Natural killer cell (primary cell): ENCODE results near the gene TBC1D2B. TPM values are rescaled to one million over a fixed set of nuclear protein-coding genes. Genes with fewer than 3 reads are reported as not detected.
"Not testable (repeated sequence)": the region's sequence is repeated elsewhere in the genome, so short reads cannot be mapped to it uniquely, and the experiment has no call there.

ENCODE experiments used
- ATAC-seq, 3 donors: fragments of 150-1000 bp in 2 of 3; fragments of 200-7000 bp in 1 of 3; cut with Tn5 transposase; 1 replicate in 1 of 3; 2 replicates in 2 of 3; pipeline ENCODE4 v1.10.0; 2021; ENCODE audit warnings: mild to moderate bottlenecking in 2 of 3, moderate library complexity in 2 of 3
- DNase-seq, 2 donors: peaks; one replicate each; pipeline versions ENCODE4 v3.0.0 to v3.0.0-alpha.2; 2013 to 2021; ENCODE audit warnings: mixed read lengths in 1 of 2
- H3K27ac ChIP-seq: one replicate; pipeline ENCODE4 v1.5.1; 2013; ENCODE audit warnings: mild to moderate bottlenecking, low read length
- H3K27me3 ChIP-seq: one replicate; pipeline ENCODE4 v1.6.1; 2013; ENCODE audit warnings: low read length; ENCODE audit not compliant: control insufficient read depth, insufficient read depth
- H3K36me3 ChIP-seq: one replicate; pipeline ENCODE4 v1.6.1; 2013; ENCODE audit warnings: low read length; ENCODE audit not compliant: control insufficient read depth, insufficient read depth
- H3K4me1 ChIP-seq: one replicate; pipeline ENCODE4 v1.6.1; 2013; ENCODE audit warnings: low read length; ENCODE audit not compliant: control insufficient read depth, insufficient read depth
- H3K4me3 ChIP-seq: one replicate; pipeline ENCODE4 v1.5.1; 2013; ENCODE audit warnings: low read length
- H3K9me3 ChIP-seq: one replicate; pipeline ENCODE4 v1.6.1; 2013; ENCODE audit warnings: low read length; ENCODE audit not compliant: control insufficient read depth, insufficient read depth
- H3K27ac Mint-ChIP-seq, 2 donors: one replicate each; pipeline ENCODE4 v1.8.0; 2022; ENCODE audit warnings: mild to moderate bottlenecking in 2 of 2, mixed read lengths in 2 of 2, moderate library complexity in 1 of 2
- H3K27me3 Mint-ChIP-seq, 2 donors: one replicate each; pipeline ENCODE4 v1.8.0; 2022; ENCODE audit warnings: low read depth in 2 of 2, mixed read lengths in 2 of 2
- H3K36me3 Mint-ChIP-seq: one replicate; pipeline ENCODE4 v1.8.0; 2022; ENCODE audit warnings: mixed read lengths
- H3K4me1 Mint-ChIP-seq, 2 donors: one replicate each; pipeline ENCODE4 v1.8.0; 2022; ENCODE audit warnings: mixed read lengths in 2 of 2
- H3K4me3 Mint-ChIP-seq: one replicate; pipeline ENCODE4 v1.8.0; 2022; ENCODE audit warnings: mild to moderate bottlenecking, moderate library complexity, mixed read lengths
- H3K9me3 Mint-ChIP-seq, 2 donors: one replicate each; pipeline ENCODE4 v1.8.0; 2022; ENCODE audit warnings: mixed read lengths in 2 of 2
- WGBS: methylation state at CpG from one replicate; pipeline ENCODE4 v1.1.7; 2013; ENCODE audit warnings: missing lambda C conversion rate; ENCODE audit not compliant: insufficient coverage; 5-methylcytosine and 5-hydroxymethylcytosine counted together
- intact Hi-C: fragments of 100-400 bp; cut with micrococcal nuclease; formaldehyde crosslinking; loops from one replicate; pipeline ENCODE4 v1.14.2; 2022
- total RNA-seq, 4 donors: library from RNA; stranded (reverse); fragments of 120-200 nt in 1 of 4; gene quantifications; one replicate each; pipeline versions ENCODE4 v1.2.3 to v1.2.4, GENCODE V29; 2013 to 2022
- TF ChIP-seq, protein P1 (sequence below): fragments of 200-600 bp; IDR thresholded peaks from one replicate; pipeline ENCODE4 v1.8.0; 2022; ENCODE audit warnings: antibody characterized with exemption

The TBC1D2B gene
- total RNA-seq, 3 donors from 2014 or later (not counting 1 experiment from before 2014, with no cell fraction given): 54.0 to 83.5 (median 56.7) TPM

DNA sequence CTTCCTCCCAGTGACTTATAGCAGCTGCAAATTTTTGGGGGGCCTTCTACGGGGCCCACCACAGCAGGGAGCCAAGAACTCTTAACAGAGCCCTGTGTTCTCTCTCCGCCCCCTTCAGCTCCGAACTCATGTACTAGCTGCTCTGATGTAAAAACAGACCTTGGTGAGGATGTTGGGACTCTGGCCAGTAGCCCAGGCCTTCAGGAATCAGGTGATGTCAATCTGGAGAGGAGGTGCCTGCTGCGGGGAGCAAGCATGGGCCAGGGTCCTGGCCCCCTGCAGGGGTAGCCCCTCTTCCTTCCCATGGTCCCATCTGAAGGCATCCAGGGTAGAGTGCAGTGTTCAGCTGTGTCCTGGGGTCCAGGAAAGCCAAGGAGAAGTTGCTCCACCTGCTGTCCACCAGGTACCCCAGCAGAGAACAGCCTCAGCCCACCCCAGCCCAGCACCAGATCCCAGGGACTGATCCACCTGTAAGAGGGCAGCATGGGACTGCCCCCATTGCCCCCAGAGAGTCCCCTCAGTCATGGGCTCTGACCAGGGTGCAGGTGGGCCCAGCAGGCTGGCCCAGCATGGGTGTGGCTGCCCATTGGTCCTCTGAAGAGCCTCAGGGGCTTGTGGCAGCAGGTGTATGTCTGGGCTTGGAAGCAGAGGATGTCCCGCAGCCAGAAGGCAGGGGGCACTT lies 126.3 kb downstream of the TBC1D2B start:
- H3K27ac ChIP-seq, H3K36me3 ChIP-seq, H3K4me3 Mint-ChIP-seq, intact Hi-C loops, DNase-seq, H3K36me3 Mint-ChIP-seq, ATAC-seq, H3K27me3 Mint-ChIP-seq, H3K9me3 Mint-ChIP-seq, H3K27ac Mint-ChIP-seq, H3K4me1 ChIP-seq, H3K9me3 ChIP-seq, H3K27me3 ChIP-seq, H3K4me3 ChIP-seq: not testable (repeated sequence)
- peaks cover 10 to 12% of the 10 kb centered on the region in 2 donors for H3K4me1 Mint-ChIP-seq
- 82% methylated on average over 2 of the region's 5 CpGs for WGBS

DNA sequence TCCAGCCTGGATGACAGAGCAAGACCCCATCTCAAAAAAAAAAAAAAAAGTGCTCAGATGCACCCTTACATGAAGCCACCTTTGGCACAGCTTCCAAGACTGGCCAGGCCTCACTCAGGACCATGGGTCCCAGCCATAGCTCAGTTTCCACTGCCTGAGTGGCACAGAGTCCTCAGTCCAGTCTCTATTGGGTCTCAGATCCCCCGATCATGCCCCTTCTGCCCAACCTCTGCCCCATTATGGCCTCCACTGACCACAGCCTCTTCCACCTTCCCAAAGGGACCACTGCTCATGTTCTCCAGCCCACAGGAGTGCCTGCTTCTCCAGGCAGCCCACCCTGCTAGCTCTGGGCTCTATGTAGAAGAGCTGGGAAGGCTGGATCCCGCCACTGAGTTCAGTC lies 127.0 kb downstream of the TBC1D2B start:
- H3K4me3 ChIP-seq, intact Hi-C loops, DNase-seq, H3K36me3 ChIP-seq, H3K27ac ChIP-seq, H3K4me3 Mint-ChIP-seq, H3K9me3 Mint-ChIP-seq, ATAC-seq, H3K36me3 Mint-ChIP-seq, H3K4me1 ChIP-seq, H3K9me3 ChIP-seq, H3K27ac Mint-ChIP-seq, H3K27me3 ChIP-seq, H3K27me3 Mint-ChIP-seq: not testable (repeated sequence)
- WGBS: 100% methylated on average over 1 of the region's 2 CpGs
- H3K4me1 Mint-ChIP-seq: peaks cover 10 to 12% of the 10 kb centered on the region in 2 donors

DNA sequence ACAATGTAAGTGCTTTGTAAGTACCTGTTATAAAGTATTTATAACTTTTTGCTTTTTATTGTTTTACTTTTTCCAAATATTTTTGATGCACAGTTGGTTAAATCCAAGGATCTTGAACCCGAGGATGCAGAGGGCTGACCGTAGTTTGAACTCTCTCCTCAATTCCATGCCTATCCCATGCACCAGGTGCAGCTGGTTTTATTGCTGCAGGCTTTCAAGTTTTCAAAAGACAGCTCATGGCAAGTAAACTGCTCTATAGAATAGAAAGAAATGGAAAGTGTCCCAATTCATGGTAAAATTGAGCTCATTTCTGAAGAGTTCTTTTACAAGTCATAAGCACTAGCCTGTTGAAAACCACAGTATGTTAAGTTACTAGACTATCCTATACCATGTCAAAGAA lies 131.9 kb downstream of the TBC1D2B start:
- no peaks in the 10 kb centered on the region for H3K9me3 ChIP-seq
- WGBS: 92% methylated on average over 2 of the region's 2 CpGs
- peaks cover 10% of the 10 kb centered on the region for H3K4me1 ChIP-seq
- Mint-ChIP-seq H3K27ac (no peak overlapping the region), H3K9me3 (no peaks in the 10 kb centered on the region), H3K4me1 (peaks cover 8 to 10% of the 10 kb centered on the region in 2 donors), H3K27me3 (peaks cover 0 to 10% of the 10 kb centered on the region in 2 donors), H3K36me3 (no peaks in the 10 kb centered on the region), H3K4me3 (peak overlapping the region; percentile 9)
- intact Hi-C loops: no loop called here
- no peak for ATAC-seq
- H3K27ac ChIP-seq: no peak overlapping the region
- no peak overlapping the region for H3K4me3 ChIP-seq
- no peaks in the 10 kb centered on the region for H3K36me3 ChIP-seq
- no peak for DNase-seq
- TF ChIP-seq, protein P1, sequence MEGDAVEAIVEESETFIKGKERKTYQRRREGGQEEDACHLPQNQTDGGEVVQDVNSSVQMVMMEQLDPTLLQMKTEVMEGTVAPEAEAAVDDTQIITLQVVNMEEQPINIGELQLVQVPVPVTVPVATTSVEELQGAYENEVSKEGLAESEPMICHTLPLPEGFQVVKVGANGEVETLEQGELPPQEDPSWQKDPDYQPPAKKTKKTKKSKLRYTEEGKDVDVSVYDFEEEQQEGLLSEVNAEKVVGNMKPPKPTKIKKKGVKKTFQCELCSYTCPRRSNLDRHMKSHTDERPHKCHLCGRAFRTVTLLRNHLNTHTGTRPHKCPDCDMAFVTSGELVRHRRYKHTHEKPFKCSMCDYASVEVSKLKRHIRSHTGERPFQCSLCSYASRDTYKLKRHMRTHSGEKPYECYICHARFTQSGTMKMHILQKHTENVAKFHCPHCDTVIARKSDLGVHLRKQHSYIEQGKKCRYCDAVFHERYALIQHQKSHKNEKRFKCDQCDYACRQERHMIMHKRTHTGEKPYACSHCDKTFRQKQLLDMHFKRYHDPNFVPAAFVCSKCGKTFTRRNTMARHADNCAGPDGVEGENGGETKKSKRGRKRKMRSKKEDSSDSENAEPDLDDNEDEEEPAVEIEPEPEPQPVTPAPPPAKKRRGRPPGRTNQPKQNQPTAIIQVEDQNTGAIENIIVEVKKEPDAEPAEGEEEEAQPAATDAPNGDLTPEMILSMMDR: no peak
- no peaks in the 10 kb centered on the region for H3K27me3 ChIP-seq

Other genes with a start within 250 kb of the TBC1D2B start
- gene SH2D7, start 14.8 kb upstream of the TBC1D2B start, total RNA-seq: not detected
- gene CIB2, start 53.7 kb upstream of the TBC1D2B start, total RNA-seq: 1 to 10 TPM in 1 of 3 donors, under 1 TPM in 2; 0.25 to 1.5 (median 0.99) TPM
- gene IDH3A, start 71.7 kb upstream of the TBC1D2B start, total RNA-seq: 10 to 100 TPM; 43.5 to 55.1 (median 53.3) TPM
- under 1 TPM in 1 of 3 donors, not detected in 2; 0.07 TPM for gene ACSBG1, start 156.9 kb upstream of the TBC1D2B start, total RNA-seq
- 10 to 100 TPM; 23.2 to 28.8 (median 26.3) TPM for gene DNAJA4, start 186.9 kb upstream of the TBC1D2B start, total RNA-seq
- gene SKIC8, start 221.9 kb upstream of the TBC1D2B start, total RNA-seq: 10 to 100 TPM; 20.7 to 24.9 (median 21.4) TPM